ENCODE data around the gene WNT11. TPM values are rescaled to one million over a fixed set of nuclear protein-coding genes. Genes with fewer than 3 reads are reported as not detected.
"Not testable (repeated sequence)": the region's sequence is repeated elsewhere in the genome, so short reads cannot be mapped to it uniquely, and the experiment has no call there.

Gene WNT11
- total RNA-seq, 4 donors from 2014 or later, result 4.2 to 11.4 (median 7.4) TPM

DNA sequence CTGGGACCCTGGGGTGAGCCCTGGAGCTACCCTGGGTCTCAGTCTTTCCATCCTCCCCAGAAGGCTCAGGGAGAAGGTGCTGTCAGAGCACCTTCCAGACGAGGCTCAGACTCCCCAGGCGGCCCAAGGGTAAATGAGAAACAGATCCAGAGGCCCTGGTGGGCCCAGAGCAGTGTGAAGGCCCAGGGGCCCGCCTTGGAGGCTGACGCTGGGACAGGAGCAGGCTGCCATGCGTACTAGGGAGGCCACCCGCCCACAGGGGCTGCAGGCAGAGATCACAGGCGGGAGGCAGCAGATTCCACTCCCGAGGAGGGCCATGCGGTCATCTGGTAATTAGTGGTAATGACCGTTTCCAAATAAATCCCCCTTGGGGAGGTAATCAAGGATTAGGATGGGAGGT lies 5.2 kb downstream of the WNT11 start:
- TF ChIP-seq, protein P1, sequence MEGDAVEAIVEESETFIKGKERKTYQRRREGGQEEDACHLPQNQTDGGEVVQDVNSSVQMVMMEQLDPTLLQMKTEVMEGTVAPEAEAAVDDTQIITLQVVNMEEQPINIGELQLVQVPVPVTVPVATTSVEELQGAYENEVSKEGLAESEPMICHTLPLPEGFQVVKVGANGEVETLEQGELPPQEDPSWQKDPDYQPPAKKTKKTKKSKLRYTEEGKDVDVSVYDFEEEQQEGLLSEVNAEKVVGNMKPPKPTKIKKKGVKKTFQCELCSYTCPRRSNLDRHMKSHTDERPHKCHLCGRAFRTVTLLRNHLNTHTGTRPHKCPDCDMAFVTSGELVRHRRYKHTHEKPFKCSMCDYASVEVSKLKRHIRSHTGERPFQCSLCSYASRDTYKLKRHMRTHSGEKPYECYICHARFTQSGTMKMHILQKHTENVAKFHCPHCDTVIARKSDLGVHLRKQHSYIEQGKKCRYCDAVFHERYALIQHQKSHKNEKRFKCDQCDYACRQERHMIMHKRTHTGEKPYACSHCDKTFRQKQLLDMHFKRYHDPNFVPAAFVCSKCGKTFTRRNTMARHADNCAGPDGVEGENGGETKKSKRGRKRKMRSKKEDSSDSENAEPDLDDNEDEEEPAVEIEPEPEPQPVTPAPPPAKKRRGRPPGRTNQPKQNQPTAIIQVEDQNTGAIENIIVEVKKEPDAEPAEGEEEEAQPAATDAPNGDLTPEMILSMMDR (IDR thresholded peaks at IDR 0.05), result no peak
- TF ChIP-seq POLR2A (IDR thresholded peaks at IDR 0.05), result no peak
- 83 to 90% methylated on average over 10 of the region's 10 CpGs for WGBS, 2 donors
- H3K4me3 ChIP-seq (ENCODE audit: low read depth, poor library complexity, severe bottlenecking), result no peak overlapping the region
- intact Hi-C loops (cut with DNase I; ENCODE audit: low total_unique reads), result no loop called here
- DNase-seq (ENCODE audit: low spot score in 2 of 2), result no peak

DNA sequence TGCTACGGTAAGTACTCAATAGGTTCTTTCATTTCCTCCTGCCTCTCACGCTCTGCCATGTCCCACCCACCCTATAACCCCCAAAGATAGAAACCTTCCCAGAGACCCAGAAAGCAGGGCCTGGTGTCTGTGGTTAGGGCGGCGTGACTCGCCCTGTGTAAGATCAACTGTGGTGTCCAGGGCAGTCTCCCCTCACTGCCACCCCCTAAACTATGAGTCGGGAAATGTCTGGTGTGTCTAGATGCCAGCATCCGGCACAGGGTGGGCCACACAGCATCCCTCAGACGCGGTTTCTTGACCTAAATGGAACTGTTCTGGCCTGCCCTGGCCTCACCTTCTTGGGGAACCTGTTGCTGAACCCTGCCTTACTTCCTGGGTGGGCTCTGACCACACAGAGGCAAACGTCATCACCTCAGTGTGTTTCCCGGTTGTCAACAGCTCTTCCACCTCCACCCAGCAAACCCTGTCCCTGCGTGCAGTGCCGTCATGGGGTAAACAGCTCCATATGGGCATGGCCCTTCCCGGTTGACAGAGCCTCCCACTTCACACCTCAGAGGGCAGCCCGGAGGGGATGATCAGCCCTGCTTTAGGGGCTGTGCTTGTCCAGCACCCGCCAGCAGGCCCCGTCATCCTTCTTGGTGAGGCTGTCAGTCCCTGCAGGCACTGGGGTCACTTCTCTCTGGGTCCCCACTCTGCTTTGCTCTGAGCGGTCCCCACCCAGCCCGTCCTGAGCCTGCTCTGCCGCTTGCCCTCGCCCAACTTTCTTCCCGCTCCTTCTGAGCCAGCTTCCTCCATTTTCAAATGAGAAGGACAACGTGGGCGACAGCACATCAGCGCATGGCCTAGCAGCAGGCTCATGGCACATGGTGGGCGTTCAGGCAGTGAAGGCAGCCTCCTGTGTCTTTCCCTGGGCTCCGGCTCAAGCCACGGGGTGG lies 6.0 kb downstream of the WNT11 start:
- WGBS, 2 donors, result 87 to 95% methylated on average over 27 to 28 of the region's 28 CpGs
- TF ChIP-seq, protein P1 (IDR thresholded peaks at IDR 0.05), result no peak
- TF ChIP-seq POLR2A (IDR thresholded peaks at IDR 0.05), result no peak
- intact Hi-C loops (cut with DNase I; ENCODE audit: low total_unique reads), result no loop called here

DNA sequence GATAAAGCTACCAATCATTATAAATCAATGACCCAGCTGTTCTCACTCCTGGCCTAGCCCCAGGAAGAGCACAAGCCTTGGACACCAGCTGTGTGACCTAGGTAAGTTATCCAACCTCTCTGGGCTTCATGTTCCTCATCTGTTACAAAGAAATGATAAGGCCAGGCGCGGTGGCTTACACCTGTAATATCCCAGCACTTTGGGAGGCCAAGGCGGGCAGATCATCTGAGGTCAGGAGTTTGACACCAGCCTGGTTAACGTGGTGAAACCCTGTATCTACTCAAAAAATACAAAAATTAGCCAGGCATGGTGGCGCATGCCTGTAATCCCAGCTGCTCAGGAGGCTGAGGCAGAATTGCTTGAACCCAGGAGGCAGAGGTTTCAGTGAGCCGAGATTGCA lies 7.6 kb downstream of the WNT11 start:
- intact Hi-C loops (cut with DNase I; ENCODE audit: low total_unique reads); DNase-seq (ENCODE audit: low spot score in 2 of 2); H3K4me3 ChIP-seq (ENCODE audit: low read depth, poor library complexity, severe bottlenecking): not testable (repeated sequence)
- 94 to 98% methylated on average over 6 of the region's 6 CpGs for WGBS, 2 donors

More for the DNA sequence above, 6.0 kb downstream of the WNT11 start:
- no peak overlapping the region for H3K4me3 ChIP-seq (ENCODE audit: low read depth, poor library complexity, severe bottlenecking)
- no peak for DNase-seq (ENCODE audit: low spot score in 2 of 2)

DNA sequence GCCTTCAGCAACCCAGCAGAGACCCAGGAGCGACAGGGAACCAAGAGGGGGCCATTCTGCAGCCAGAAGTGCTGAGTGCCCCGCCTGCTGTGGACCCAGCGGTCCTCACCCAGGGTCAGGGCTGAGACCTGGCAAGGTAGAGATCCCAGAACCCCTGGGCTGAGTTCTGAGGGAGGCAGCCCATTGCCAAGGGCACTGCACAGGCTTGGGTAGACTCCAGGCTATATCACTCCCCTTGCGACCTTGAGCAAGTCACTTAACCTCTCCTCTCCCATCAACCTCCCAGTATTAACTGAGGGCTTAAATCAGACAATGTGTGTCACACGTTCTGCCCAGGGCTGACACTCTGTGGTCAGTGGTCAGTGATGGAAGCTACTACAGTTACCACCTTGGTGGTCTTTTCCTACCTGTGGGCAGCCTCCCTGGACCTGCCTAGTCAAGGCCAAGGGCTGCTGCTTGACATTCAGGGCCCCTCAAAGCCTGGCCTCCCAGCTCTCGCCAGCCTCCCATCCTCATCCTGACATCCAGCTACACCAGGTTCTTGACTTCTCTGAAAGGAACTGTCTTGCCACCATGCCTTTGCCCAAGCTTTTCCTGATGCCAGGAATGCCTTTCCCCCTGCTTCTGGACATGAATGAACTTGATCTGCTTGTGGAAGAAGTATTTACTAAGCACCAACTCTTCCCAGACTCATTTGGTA lies 8.2 kb downstream of the WNT11 start:
- 97% methylated on average over 4 to 5 of the region's 6 CpGs for WGBS, 2 donors

DNA sequence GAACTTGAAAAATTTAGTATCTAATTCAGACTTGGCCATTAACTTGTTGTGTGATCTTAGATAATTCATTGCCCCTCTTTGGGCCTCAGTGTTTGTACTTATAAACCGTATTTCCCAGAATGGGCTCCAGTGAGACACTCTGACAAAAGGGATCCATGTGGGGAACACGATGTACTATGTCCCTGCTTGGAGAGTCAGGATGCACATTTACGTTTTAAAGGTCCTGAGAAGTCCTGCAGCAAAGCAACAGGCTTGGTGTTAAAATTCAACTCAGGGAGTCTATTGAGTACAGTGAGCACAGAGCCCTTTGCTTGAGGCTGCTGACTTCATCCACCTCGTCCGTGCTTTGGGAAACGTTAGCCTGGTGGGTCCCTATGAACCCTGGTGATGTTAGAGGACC lies 9.0 kb downstream of the WNT11 start:
- intact Hi-C loops (cut with DNase I; ENCODE audit: low total_unique reads), result no loop called here
- 85 to 92% methylated on average over 5 to 6 of the region's 6 CpGs for WGBS, 2 donors
- no peak for TF ChIP-seq POLR2A (IDR thresholded peaks at IDR 0.05)
- TF ChIP-seq, protein P1 (IDR thresholded peaks at IDR 0.05), result no peak
- H3K4me3 ChIP-seq (ENCODE audit: low read depth, poor library complexity, severe bottlenecking), result no peak overlapping the region
- no peak for DNase-seq (ENCODE audit: low spot score in 2 of 2)

More for the DNA sequence above, 8.2 kb downstream of the WNT11 start:
- no peak overlapping the region for H3K4me3 ChIP-seq (ENCODE audit: low read depth, poor library complexity, severe bottlenecking)
- DNase-seq (ENCODE audit: low spot score in 2 of 2), result no peak
- TF ChIP-seq, protein P1 (IDR thresholded peaks at IDR 0.05), result no peak
- no peak for TF ChIP-seq POLR2A (IDR thresholded peaks at IDR 0.05)
- intact Hi-C loops (cut with DNase I; ENCODE audit: low total_unique reads), result no loop called here

DNA sequence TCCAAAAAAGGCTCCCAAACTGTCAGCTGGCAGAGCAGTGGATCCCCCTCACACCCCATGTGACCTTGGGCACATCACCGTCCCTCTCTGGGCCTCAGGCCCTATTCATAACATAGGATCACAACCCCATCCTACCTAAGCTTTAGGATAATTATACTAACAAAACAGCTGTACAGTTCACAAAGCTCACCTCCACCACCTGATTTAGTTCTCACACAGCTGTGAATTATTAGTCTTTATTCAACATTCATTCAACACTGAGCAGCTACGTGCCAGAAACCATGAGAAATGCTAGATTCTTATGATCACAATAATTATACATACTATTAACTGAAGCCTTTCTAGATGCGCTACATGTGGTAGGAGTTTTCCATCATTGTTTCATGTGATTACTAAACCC lies 9.5 kb downstream of the WNT11 start:
- DNase-seq (ENCODE audit: low spot score in 2 of 2), result no peak

More for the DNA sequence above, 9.5 kb downstream of the WNT11 start:
- WGBS, 2 donors, result 88 to 95% methylated on average over 3 of the region's 3 CpGs
- intact Hi-C loops (cut with DNase I; ENCODE audit: low total_unique reads), result no loop called here
- TF ChIP-seq, protein P1 (IDR thresholded peaks at IDR 0.05), result no peak
- no peak for TF ChIP-seq POLR2A (IDR thresholded peaks at IDR 0.05)
- no peak overlapping the region for H3K4me3 ChIP-seq (ENCODE audit: low read depth, poor library complexity, severe bottlenecking)
